ENCODE results near the gene NDUFB2.

NDUFB2 gene

DNA sequence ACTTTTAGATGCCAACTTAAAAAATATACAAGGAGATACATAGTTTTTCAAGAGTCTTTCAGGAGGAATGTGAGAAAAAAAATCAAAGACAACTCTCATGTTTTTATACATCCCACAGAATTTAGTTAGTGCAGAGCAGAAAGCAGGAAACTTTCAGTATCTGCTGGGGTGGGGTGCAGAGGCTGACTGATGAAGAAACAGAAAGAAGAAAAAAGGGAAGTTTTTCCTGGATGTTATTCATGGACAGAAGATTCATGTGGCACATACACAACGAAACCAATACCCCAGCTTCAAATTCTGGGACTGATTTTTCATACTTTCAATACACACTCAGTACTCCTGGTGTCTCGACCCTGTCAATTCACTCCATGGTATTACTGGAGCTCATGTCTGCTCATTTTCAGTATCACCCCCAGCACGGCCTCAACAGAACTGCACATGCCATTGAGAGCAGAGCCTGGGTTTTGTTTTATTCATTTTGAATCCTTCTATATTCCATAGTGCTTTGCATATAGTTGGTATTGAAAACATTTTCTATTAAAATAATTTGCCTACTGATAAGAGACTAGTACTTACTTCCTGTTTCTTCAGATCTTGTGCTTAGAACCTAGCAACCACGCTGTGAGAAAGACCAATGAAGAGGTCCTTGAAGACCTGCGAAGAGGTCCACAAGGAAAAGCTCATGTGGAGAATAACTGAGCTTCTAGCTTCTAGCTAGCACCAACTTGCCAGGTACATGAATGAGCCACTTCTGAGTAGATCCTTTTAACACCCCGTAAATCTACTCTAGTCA lies 49.0 kb downstream of the NDUFB2 start:
- no peak for DNase-seq

DNA sequence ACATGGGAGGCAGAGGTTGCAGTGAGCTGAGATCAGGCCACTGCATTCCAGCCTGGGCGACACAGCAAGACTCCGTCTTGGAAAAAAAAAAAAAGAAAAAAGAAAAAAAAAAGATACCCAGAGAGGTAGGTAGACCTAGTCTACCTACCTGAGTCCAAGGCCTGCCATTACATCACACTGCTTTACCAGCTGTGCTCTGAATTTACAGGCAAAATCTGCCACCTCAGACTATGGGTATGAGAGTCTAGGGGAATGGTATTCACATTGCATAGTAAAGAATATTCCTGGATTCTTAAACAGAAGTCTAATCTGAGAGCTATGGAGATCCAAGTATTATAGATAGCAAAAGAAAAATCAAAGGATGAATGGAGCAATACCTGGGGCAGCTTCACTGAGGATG lies 50.2 kb downstream of the NDUFB2 start:
- no peak for DNase-seq

- no peak for DNase-seq
Measured at GRCh38 chr7:140752533-140752932, 56.0 kb downstream of the NDUFB2 start.

GRCh38 chr7:140754506-140754905 lies 58.0 kb downstream of the NDUFB2 start:
- no peak for DNase-seq

Data from NCI-H2171 (cell line).